Neural cell (in vitro differentiated cells): ENCODE results near the gene SCAANT1.

Source experiments
- CTCF ChIP-seq: fragments of 450-650 bp; IDR thresholded peaks from 2 replicates; pipeline ENCODE4 v1.5.1; 2014; ENCODE audit warnings: antibody characterized with exemption, mild to moderate bottlenecking, moderate library complexity; ENCODE audit not compliant: poor library complexity, severe bottlenecking
- EP300 ChIP-seq: fragments of 450-650 bp; conservative IDR thresholded peaks from 2 replicates; pipeline ENCODE4 v1.6.1; 2014; ENCODE audit warnings: antibody characterized with exemption, mild to moderate bottlenecking, moderate library complexity; ENCODE audit not compliant: poor library complexity, severe bottlenecking
- EZH2 ChIP-seq: fragments of 200-600, 300-800 bp; shearing (Covaris generic), sonication (generic); IDR thresholded peaks from 2 replicates; pipeline ENCODE4 v1.6.1; 2014; ENCODE audit warnings: antibody characterized with exemption, low read length, borderline replicate concordance, mild to moderate bottlenecking; ENCODE audit not compliant: insufficient read depth, poor library complexity, severe bottlenecking
- MXI1 ChIP-seq: fragments of 450-650 bp; conservative IDR thresholded peaks from 2 replicates; pipeline ENCODE4 v1.6.1; 2014; ENCODE audit warnings: antibody characterized with exemption, mild to moderate bottlenecking; ENCODE audit not compliant: poor library complexity, severe bottlenecking
- POLR2AphosphoS5 ChIP-seq: IDR thresholded peaks from 2 replicates; pipeline ENCODE4 v1.6.1; 2012
- RAD21 ChIP-seq: fragments of 450-650 bp; conservative IDR thresholded peaks from 2 replicates; pipeline ENCODE4 v1.6.1; 2014; ENCODE audit warnings: antibody characterized with exemption, mild to moderate bottlenecking, moderate library complexity
- SMC3 ChIP-seq: fragments of 450-650 bp; conservative IDR thresholded peaks from 2 replicates; pipeline ENCODE4 v1.6.1; 2014; ENCODE audit warnings: antibody characterized with exemption, mild to moderate bottlenecking, moderate library complexity; ENCODE audit not compliant: poor library complexity
- TAF1 ChIP-seq: IDR thresholded peaks from 2 replicates; pipeline ENCODE4 v1.6.1; 2012; ENCODE audit warnings: low read depth
- TF ChIP-seq, protein P1 (sequence below): IDR thresholded peaks from 2 replicates; pipeline ENCODE4 v1.6.1; 2012; ENCODE audit warnings: borderline replicate concordance

- TF ChIP-seq CTCF: no peak
- no peak for TF ChIP-seq MXI1
- no peak for TF ChIP-seq TAF1
- no peak for TF ChIP-seq RAD21
- no peak for TF ChIP-seq EZH2
- TF ChIP-seq POLR2AphosphoS5: no peak
- TF ChIP-seq, protein P1, sequence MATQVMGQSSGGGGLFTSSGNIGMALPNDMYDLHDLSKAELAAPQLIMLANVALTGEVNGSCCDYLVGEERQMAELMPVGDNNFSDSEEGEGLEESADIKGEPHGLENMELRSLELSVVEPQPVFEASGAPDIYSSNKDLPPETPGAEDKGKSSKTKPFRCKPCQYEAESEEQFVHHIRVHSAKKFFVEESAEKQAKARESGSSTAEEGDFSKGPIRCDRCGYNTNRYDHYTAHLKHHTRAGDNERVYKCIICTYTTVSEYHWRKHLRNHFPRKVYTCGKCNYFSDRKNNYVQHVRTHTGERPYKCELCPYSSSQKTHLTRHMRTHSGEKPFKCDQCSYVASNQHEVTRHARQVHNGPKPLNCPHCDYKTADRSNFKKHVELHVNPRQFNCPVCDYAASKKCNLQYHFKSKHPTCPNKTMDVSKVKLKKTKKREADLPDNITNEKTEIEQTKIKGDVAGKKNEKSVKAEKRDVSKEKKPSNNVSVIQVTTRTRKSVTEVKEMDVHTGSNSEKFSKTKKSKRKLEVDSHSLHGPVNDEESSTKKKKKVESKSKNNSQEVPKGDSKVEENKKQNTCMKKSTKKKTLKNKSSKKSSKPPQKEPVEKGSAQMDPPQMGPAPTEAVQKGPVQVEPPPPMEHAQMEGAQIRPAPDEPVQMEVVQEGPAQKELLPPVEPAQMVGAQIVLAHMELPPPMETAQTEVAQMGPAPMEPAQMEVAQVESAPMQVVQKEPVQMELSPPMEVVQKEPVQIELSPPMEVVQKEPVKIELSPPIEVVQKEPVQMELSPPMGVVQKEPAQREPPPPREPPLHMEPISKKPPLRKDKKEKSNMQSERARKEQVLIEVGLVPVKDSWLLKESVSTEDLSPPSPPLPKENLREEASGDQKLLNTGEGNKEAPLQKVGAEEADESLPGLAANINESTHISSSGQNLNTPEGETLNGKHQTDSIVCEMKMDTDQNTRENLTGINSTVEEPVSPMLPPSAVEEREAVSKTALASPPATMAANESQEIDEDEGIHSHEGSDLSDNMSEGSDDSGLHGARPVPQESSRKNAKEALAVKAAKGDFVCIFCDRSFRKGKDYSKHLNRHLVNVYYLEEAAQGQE: no peak
- no peak for TF ChIP-seq SMC3
- TF ChIP-seq EP300: no peak
Observed at GRCh38 chr3:63912768-63913588, 795 bp upstream of the SCAANT1 start.
